Ramos (cell line): ENCODE measurements around the gene LRMDA.

Experiments used
- in situ Hi-C: fragments of 300-500 bp; cut with MboI; formaldehyde crosslinking; loops from one replicate; pipeline ENCODE4 v1.14.3; 2022; ENCODE audit warnings: low sequenced_read_pairs; ENCODE audit not compliant: unreplicated experiment

The LRMDA gene

DNA sequence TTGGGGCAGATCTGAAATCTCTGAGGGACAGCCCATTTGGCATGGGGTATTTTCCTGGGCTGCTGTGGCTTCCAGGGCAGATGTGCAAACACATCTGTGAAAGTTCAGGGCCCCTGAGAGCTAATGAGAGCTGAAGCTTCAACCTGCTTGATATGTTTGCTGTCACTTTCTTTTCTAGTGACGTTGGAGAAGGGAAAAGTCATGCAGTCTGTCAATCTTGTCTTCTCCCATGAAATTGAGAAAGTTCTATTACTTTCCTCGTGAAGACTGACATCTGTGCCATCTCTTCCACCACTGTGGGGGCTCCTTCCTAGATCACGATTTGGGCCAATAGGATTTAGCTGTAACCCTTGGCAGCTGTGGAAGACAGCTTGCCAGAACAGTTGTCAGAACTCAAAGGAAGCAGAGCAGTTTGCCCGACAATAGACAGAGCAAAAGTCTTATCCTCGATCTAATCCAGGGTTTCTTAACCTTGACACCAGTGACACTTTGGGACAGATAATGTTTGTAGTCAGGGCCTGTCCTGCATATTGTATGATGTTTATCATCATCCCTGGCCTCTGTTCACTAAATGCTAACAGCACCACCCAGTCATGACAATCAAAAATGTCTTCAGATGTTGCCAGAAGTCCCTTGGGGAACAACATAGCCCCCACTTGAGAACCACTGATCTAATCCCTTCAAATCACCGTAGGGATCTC lies 586.5 kb downstream of the LRMDA start:
- in situ Hi-C loops: no loop called here

- in situ Hi-C loops: no loop called here
These were observed 589.2 kb downstream of the LRMDA start for GRCh38 chr10:76020630-76021029.

GRCh38 chr10:76021398-76021797 lies 590.0 kb downstream of the LRMDA start:
- in situ Hi-C loops: no loop called here

GRCh38 chr10:76022366-76022765 lies 590.9 kb downstream of the LRMDA start:
- in situ Hi-C loops: no loop called here

DNA sequence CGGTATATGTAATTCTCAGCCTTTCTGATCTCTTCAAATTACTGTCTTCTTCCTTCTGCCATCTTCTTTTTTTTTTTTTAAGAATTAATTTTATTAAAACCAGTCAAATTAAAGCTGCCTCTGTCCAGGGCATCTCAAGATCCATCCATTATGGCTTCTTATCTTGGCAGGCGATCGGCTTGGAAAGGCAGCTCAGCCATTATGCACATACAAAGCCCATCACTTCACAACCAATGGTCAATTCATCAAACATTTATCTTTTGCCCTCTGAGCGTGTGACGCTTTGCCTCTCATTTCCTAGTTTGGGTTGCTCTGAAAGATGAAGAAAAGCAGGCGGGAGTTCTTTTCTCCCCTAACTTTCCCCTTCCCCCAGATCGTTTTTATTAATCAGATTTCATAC lies 591.6 kb downstream of the LRMDA start:
- in situ Hi-C loops: no loop called here

DNA sequence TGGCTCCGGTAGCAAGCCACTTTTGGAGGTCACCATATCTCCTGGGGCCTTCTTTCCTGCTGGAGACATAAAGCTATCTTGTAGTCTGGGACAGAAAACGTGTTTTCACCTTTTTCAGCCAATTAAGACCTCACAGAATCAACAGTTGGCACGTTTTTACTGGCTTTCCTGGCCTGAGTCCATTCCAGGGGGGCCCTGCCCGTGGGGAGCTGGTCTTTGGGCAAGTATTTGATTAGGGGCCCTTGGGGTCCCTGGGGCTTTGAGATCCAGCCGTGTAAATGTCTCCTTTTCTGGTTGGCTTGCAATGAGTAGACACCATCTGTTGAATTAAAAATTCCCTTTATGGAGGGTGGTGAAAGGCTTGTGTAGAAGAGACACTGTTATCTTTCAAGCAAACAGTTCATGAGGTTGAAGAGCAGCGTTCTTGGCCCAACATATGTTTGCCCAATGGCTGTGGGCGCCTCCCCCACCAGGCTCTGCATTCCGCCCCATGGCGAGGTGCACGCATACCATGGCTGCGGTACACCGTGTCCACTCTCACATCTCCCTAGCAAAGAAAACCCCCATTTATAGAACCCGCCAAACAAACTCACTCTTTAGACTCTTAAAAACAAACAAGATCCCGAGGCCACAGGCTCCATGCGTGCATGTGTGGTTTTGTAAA lies 593.2 kb downstream of the LRMDA start:
- in situ Hi-C loops: no loop called here

GRCh38 chr10:76025124-76025477 lies 593.7 kb downstream of the LRMDA start:
- in situ Hi-C loops: no loop called here

DNA sequence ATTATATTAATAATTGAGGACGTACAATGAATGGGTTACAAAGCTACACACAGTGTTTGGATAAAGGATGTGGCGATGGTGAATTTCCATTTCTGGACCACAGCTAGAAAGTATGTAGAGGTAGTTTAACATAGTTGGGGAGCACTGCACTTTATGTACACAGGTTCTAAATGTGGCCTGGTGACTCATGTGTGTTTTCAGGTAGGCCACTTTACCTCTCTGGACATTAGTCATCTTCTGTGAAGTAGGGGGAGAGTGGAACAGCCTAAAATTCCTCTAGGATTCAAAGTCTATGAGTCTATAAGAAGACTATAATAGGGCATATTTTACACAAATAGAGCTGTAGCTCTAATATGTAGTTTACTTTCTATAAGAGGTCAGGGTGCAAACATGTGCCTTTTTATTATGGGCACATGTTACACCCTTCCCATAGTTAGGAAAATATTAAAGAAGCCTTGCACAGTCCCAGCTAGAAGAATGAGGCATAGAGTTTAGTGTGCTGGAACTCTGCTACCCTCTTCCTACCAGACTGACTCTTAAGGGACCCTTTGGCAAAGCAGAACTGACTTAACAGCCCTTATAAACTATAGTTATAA lies 594.9 kb downstream of the LRMDA start:
- in situ Hi-C loops: no loop called here

GRCh38 chr10:76026905-76027304 lies 595.5 kb downstream of the LRMDA start:
- in situ Hi-C loops: no loop called here

DNA sequence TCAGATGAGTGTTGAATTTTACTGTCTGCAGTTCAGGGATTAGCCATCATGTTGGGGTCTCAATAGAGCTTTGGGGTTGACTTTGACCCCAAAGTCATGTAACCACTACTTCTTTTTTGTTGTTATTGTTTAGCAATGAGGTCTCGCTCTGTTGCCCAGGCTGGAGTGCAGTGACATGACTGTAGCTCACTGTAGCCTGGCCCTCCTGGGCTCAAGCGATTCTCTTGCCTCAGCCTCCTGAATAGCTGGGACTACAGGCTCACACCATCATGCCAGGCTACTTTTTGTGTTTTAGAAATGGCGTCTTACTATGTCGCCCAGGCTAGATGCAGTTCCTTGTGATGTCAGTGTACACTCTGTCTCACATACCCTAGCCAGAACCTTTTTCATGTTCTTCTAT lies 598.4 kb downstream of the LRMDA start:
- in situ Hi-C loops: no loop called here

DNA sequence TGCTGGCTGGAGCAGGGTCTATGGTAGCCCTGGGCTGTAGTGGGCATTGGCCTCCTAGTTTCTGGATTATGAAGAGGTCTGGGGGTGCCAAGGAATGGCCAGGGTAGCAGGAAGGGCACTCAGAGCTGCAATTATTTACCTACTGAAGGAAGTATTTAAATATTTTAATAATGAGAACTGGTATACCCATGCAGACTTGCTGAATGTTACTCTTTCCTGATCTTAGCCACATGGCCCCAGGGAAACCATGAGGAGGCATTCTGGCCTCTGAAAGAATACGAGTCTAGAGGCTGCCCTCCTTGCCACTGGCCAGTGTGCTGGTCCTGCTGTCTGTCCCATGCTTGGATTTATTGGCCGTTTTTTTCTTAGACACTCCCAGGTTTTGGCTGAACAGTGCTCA lies 599.7 kb downstream of the LRMDA start:
- in situ Hi-C loops: no loop called here

- in situ Hi-C loops: no loop called here
These were observed 600.6 kb downstream of the LRMDA start for GRCh38 chr10:76031769-76032699.

GRCh38 chr10:76032700-76033039 lies 601.2 kb downstream of the LRMDA start:
- in situ Hi-C loops: no loop called here

- in situ Hi-C loops: no loop called here
These were observed 602.2 kb downstream of the LRMDA start for GRCh38 chr10:76033457-76034196.

DNA sequence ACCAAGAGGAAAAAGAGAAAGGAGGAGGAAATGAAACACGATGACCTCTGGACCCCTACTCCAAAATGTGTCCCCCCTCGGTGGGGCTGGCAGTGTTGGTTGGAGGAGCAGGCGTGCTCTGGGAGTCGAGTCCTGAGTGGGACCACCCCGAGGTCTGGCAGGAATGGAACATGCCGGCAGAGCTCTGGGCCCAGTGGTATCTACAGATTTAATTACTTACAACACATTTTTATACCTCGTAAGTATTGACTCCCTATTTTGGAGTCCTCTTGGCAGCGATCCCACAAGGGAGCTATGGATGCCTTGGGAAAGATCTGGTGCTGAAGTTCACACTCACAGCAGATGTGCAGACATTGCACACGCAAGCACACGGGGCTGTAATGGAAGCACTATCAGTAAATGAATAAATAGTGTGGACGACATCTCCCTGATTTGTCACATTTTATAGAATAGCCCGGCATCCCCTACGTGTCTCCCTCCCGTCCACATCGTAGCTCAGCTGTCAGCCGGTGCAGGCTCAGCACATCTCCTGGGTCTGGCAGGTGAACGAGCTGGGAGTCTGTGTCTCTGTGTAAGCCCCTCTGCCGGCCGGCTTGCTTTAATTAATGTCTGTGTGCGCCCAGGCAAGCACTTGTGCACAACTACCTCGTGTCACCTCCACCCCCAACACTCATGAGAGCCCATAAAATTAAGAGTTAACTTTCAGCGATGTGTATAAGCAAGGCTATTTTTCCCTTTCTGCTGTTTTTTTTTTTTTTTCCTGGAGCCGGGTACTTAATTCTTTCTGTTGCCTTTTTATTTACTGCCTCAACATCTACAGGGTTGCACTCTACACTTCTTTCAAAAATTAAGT lies 603.2 kb downstream of the LRMDA start:
- in situ Hi-C loops: no loop called here

GRCh38 chr10:76035206-76036110 lies 604.0 kb downstream of the LRMDA start:
- in situ Hi-C loops: no loop called here

DNA sequence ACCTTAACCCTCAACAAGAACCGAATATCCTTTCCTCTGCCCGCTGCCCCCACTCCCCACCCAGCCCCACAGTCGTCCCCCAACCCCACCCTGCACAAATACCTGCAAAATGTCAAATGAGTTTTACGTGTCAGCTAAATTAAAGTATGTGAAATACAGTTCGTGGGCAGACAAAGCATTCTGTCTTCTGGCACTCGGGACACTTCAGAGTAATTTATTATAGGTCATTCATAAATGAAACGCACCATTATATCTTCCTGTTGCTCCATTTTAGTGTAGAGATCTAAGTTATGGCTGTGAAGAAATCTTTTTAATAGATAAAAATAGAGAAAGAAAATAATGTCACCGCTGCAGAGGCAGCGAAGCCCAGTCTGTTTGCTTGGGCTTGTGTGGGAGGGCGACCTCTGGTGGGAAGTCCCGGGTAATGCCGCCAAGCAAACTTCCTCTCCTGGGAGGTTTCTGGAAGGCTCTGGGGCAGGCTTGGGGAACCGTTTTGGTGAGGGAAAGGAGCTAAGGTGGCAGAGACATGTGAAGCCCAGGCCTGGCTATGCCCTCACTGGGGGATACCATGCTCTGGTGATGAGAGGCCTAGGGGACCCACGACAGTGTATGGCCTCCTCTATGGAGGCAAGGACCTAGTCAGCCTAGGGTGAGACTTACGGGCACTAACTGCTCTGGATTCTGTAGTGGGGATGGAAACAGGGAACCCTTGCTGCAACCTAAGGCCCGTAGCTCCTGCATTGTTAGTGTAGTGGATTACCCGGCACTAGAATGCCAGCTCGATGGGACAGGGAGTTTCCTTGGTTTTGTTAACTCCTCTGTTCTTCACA lies 604.9 kb downstream of the LRMDA start:
- in situ Hi-C loops: no loop called here
